Measurements from ENCODE around the gene SND1.

SND1 gene

GRCh38 chr7:127692200-127692599 is 40.2 kb downstream of the SND1 start (continued):
- TF ChIP-seq, protein P1, sequence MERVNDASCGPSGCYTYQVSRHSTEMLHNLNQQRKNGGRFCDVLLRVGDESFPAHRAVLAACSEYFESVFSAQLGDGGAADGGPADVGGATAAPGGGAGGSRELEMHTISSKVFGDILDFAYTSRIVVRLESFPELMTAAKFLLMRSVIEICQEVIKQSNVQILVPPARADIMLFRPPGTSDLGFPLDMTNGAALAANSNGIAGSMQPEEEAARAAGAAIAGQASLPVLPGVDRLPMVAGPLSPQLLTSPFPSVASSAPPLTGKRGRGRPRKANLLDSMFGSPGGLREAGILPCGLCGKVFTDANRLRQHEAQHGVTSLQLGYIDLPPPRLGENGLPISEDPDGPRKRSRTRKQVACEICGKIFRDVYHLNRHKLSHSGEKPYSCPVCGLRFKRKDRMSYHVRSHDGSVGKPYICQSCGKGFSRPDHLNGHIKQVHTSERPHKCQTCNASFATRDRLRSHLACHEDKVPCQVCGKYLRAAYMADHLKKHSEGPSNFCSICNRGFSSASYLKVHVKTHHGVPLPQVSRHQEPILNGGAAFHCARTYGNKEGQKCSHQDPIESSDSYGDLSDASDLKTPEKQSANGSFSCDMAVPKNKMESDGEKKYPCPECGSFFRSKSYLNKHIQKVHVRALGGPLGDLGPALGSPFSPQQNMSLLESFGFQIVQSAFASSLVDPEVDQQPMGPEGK (CRISPR knock-in tag; IDR thresholded peaks at IDR 0.05; ENCODE audit: borderline replicate concordance), result no peak
- TF ChIP-seq ZNF8 (CRISPR knock-in tag; IDR thresholded peaks at IDR 0.05), result no peak
- no peak for TF ChIP-seq GLIS3 (CRISPR knock-in tag; IDR thresholded peaks at IDR 0.05)
- no peak for TF ChIP-seq ZC3H10 (CRISPR knock-in tag; IDR thresholded peaks at IDR 0.05)
- no peak for TF ChIP-seq TOX (CRISPR knock-in tag; IDR thresholded peaks at IDR 0.05; ENCODE audit: borderline replicate concordance)
- TF ChIP-seq ZFP30 (CRISPR knock-in tag; IDR thresholded peaks at IDR 0.05), result no peak
- no peak for TF ChIP-seq ZNF565 (CRISPR knock-in tag; conservative IDR thresholded peaks at IDR 0.05; ENCODE audit: low read depth)
- TF ChIP-seq BACH2 (CRISPR knock-in tag; IDR thresholded peaks at IDR 0.05; ENCODE audit: borderline replicate concordance), result no peak

DNA sequence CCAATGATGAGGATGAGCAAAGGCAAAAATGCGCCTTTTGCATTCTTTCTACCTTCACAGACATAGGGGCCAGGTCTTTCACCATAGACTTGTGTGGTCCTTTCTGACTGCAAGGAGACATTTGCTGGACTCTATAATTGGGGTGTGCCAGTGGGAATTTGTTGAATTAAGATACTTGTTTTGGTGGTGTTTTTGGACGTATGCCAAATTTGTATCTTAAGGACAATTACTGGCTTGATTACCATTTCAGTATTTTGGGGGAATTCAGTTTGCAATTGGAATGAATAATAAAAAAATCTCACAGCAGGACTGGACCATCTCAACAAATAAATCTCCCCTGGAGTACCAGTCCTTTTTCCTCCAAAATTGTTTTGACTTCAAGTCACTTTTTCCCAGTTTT is 47.9 kb downstream of the SND1 start:
- TF ChIP-seq ESRRG (CRISPR knock-in tag; IDR thresholded peaks at IDR 0.05) (no peak), ARNTL (CRISPR knock-in tag; IDR thresholded peaks at IDR 0.05; ENCODE audit: borderline replicate concordance, low read depth) (no peak), BACH2 (CRISPR knock-in tag; IDR thresholded peaks at IDR 0.05; ENCODE audit: borderline replicate concordance) (no peak), OSR1 (CRISPR knock-in tag; IDR thresholded peaks at IDR 0.05) (no peak), TOX (CRISPR knock-in tag; IDR thresholded peaks at IDR 0.05; ENCODE audit: borderline replicate concordance) (no peak), ISL1 (CRISPR knock-in tag; IDR thresholded peaks at IDR 0.05) (no peak), GLIS3 (CRISPR knock-in tag; IDR thresholded peaks at IDR 0.05) (no peak), ZNF565 (CRISPR knock-in tag; conservative IDR thresholded peaks at IDR 0.05; ENCODE audit: low read depth) (no peak), POU6F1 (CRISPR knock-in tag; IDR thresholded peaks at IDR 0.05; ENCODE audit: borderline replicate concordance, low read depth) (no peak), ZNF8 (CRISPR knock-in tag; IDR thresholded peaks at IDR 0.05) (no peak), TCF4 (CRISPR knock-in tag; IDR thresholded peaks at IDR 0.05; ENCODE audit: borderline replicate concordance) (no peak)
- TF ChIP-seq, protein P2, sequence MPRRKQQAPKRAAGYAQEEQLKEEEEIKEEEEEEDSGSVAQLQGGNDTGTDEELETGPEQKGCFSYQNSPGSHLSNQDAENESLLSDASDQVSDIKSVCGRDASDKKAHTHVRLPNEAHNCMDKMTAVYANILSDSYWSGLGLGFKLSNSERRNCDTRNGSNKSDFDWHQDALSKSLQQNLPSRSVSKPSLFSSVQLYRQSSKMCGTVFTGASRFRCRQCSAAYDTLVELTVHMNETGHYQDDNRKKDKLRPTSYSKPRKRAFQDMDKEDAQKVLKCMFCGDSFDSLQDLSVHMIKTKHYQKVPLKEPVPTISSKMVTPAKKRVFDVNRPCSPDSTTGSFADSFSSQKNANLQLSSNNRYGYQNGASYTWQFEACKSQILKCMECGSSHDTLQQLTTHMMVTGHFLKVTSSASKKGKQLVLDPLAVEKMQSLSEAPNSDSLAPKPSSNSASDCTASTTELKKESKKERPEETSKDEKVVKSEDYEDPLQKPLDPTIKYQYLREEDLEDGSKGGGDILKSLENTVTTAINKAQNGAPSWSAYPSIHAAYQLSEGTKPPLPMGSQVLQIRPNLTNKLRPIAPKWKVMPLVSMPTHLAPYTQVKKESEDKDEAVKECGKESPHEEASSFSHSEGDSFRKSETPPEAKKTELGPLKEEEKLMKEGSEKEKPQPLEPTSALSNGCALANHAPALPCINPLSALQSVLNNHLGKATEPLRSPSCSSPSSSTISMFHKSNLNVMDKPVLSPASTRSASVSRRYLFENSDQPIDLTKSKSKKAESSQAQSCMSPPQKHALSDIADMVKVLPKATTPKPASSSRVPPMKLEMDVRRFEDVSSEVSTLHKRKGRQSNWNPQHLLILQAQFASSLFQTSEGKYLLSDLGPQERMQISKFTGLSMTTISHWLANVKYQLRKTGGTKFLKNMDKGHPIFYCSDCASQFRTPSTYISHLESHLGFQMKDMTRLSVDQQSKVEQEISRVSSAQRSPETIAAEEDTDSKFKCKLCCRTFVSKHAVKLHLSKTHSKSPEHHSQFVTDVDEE (CRISPR knock-in tag; IDR thresholded peaks at IDR 0.05), result no peak
- TF ChIP-seq, protein P1 (CRISPR knock-in tag; IDR thresholded peaks at IDR 0.05; ENCODE audit: borderline replicate concordance), result no peak
- no peak for ATAC-seq

GRCh38 chr7:127702052-127702652 is 50.2 kb downstream of the SND1 start:
- peak; percentile 15; the same call in 1 of the 3 replicates for ATAC-seq
- no peak for TF ChIP-seq BACH2 (CRISPR knock-in tag; IDR thresholded peaks at IDR 0.05; ENCODE audit: borderline replicate concordance)
- no peak for TF ChIP-seq ISL1 (CRISPR knock-in tag; IDR thresholded peaks at IDR 0.05)
- TF ChIP-seq TCF4 (CRISPR knock-in tag; IDR thresholded peaks at IDR 0.05; ENCODE audit: borderline replicate concordance), result no peak
- TF ChIP-seq ESRRG (CRISPR knock-in tag; IDR thresholded peaks at IDR 0.05), result no peak
- TF ChIP-seq RARB (CRISPR knock-in tag; IDR thresholded peaks at IDR 0.05), result no peak
- TF ChIP-seq CSDC2 (CRISPR knock-in tag; IDR thresholded peaks at IDR 0.05), result no peak
- no peak for TF ChIP-seq PPARA (CRISPR knock-in tag; IDR thresholded peaks at IDR 0.05; ENCODE audit: borderline replicate concordance)
- TF ChIP-seq OSR1 (CRISPR knock-in tag; IDR thresholded peaks at IDR 0.05), result no peak
- TF ChIP-seq, protein P1 (CRISPR knock-in tag; IDR thresholded peaks at IDR 0.05; ENCODE audit: borderline replicate concordance), result no peak
- no peak for TF ChIP-seq CREB5 (CRISPR knock-in tag; IDR thresholded peaks at IDR 0.05; ENCODE audit: low read depth)
- no peak for TF ChIP-seq TOX (CRISPR knock-in tag; IDR thresholded peaks at IDR 0.05; ENCODE audit: borderline replicate concordance)
- TF ChIP-seq ZFP30 (CRISPR knock-in tag; IDR thresholded peaks at IDR 0.05), result no peak
- TF ChIP-seq, protein P2 (CRISPR knock-in tag; IDR thresholded peaks at IDR 0.05), result no peak
- no peak for TF ChIP-seq GLIS3 (CRISPR knock-in tag; IDR thresholded peaks at IDR 0.05)
